Activated gamma-delta T cell (primary cell): ENCODE results near the gene COL4A4.

Experiments
- DNase-seq: peaks from one replicate; lab custom pipeline; 2025; lab: John Stamatoyannopoulos, UW

COL4A4 gene

GRCh38 chr2:227030789-227031188, 133.2 kb downstream of the COL4A4 start:
- no peak for DNase-seq

- no peak for DNase-seq
Observed at GRCh38 chr2:227029426-227030105, 134.4 kb downstream of the COL4A4 start.

GRCh38 chr2:227025510-227025909, 138.5 kb downstream of the COL4A4 start:
- DNase-seq: no peak

GRCh38 chr2:227022608-227023007, 141.4 kb downstream of the COL4A4 start:
- DNase-seq: no peak

GRCh38 chr2:227020416-227020815, 143.6 kb downstream of the COL4A4 start:
- no peak for DNase-seq

GRCh38 chr2:227016894-227017293, 147.1 kb downstream of the COL4A4 start:
- no peak for DNase-seq

- no peak for DNase-seq
Observed at GRCh38 chr2:227013881-227014280, 150.1 kb downstream of the COL4A4 start.

GRCh38 chr2:227013330-227013729, 150.7 kb downstream of the COL4A4 start:
- no peak for DNase-seq

GRCh38 chr2:227010433-227010832, 153.6 kb downstream of the COL4A4 start:
- DNase-seq: no peak

- DNase-seq: no peak
Observed at GRCh38 chr2:227007940-227008339, 156.1 kb downstream of the COL4A4 start.

GRCh38 chr2:227007148-227007547, 156.9 kb downstream of the COL4A4 start:
- no peak for DNase-seq

- DNase-seq: no peak
Observed at GRCh38 chr2:227006189-227006897, 157.7 kb downstream of the COL4A4 start.

- DNase-seq: no peak
Observed at GRCh38 chr2:227004482-227004881, 159.5 kb downstream of the COL4A4 start.

- no peak for DNase-seq
Observed at GRCh38 chr2:227000123-227000522, 163.9 kb downstream of the COL4A4 start.

- no peak for DNase-seq
Observed at GRCh38 chr2:226999661-227000060, 164.3 kb downstream of the COL4A4 start.

- DNase-seq: no peak
Observed at GRCh38 chr2:226995625-226996041, 168.4 kb downstream of the COL4A4 start.

GRCh38 chr2:226994775-226995174, 169.2 kb downstream of the COL4A4 start:
- no peak for DNase-seq

- DNase-seq: no peak
Observed at GRCh38 chr2:226993171-226993570, 170.8 kb downstream of the COL4A4 start.

- no peak for DNase-seq
Observed at GRCh38 chr2:226991663-226992062, 172.3 kb downstream of the COL4A4 start.

- DNase-seq: no peak
Observed at GRCh38 chr2:226985583-226985946, 178.4 kb downstream of the COL4A4 start.

GRCh38 chr2:226984750-226985582, 179.0 kb downstream of the COL4A4 start:
- DNase-seq: no peak

- no peak for DNase-seq
Observed at GRCh38 chr2:226983895-226984749, 179.9 kb downstream of the COL4A4 start.
